Panc1 (cell line): ENCODE results near the gene PERCC1. TPM values are rescaled to one million over a fixed set of nuclear protein-coding genes. Genes with fewer than 3 reads are reported as not detected.

Experiments
- ATAC-seq: fragments of 200-7000 bp; cut with Tn5 transposase; 2 replicates; pipeline ENCODE4 v1.9.1; 2020; ENCODE audit warnings: mild to moderate bottlenecking, moderate library complexity
- BruUV-seq: library from RNA; stranded (reverse); fragments of 400-500 nt; replicated peaks from 2 replicates; lab custom pipeline; 2021; lab: Mats Ljungman, UMichigan
- CTCF ChIA-PET: fragments of 300-600 bp; sonication (Branson Sonifier 250); formaldehyde crosslinking; loops from one replicate; lab custom pipeline; 2022; ENCODE audit warnings: antibody characterized with exemption; lab: Charles Lee
- POLR2A ChIA-PET: fragments of 300-600 bp; sonication (Branson Sonifier 250); formaldehyde crosslinking; loops from one replicate; lab custom pipeline; 2022; ENCODE audit warnings: antibody characterized with exemption; lab: Charles Lee
- DNase-seq: peaks from one replicate; pipeline ENCODE4 v3.0.0-alpha.2; 2010; ENCODE audit warnings: low read depth, low spot score
- H3K27ac ChIP-seq: 2 replicates; pipeline ENCODE4 v1.5.1; 2011; ENCODE audit warnings: mild to moderate bottlenecking, low read length, inconsistent platforms
- H3K27me3 ChIP-seq: fragments of 200-500 bp; sonication (Bioruptor generic); 2 replicates; pipeline ENCODE4 v1.6.0; 2014; ENCODE audit warnings: low read length, inconsistent platforms; ENCODE audit not compliant: control insufficient read depth, insufficient read depth
- H3K36me3 ChIP-seq: fragments of 200-500 bp; sonication (Bioruptor generic); 2 replicates; pipeline ENCODE4 v1.5.1; 2014; ENCODE audit warnings: inconsistent platforms, mild to moderate bottlenecking, low read length, moderate library complexity; ENCODE audit not compliant: control insufficient read depth, insufficient read depth
- H3K4me1 ChIP-seq: 2 replicates; pipeline ENCODE4 v1.5.1; 2011; ENCODE audit warnings: inconsistent platforms, mild to moderate bottlenecking, low read length, moderate library complexity; ENCODE audit not compliant: control insufficient read depth, insufficient read depth
- H3K4me3 ChIP-seq, 2 experiments: 2 replicates each; pipeline ENCODE4 v1.5.1; 2011 to 2012; ENCODE audit warnings: low read depth in 2 of 2, low read length in 2 of 2, mild to moderate bottlenecking in 2 of 2, inconsistent platforms in 1 of 2, moderate library complexity in 1 of 2
- H3K9me3 ChIP-seq: fragments of 200-500 bp; sonication (Bioruptor generic); 2 replicates; pipeline ENCODE4 v1.5.1; 2014; ENCODE audit warnings: low read depth, mild to moderate bottlenecking, inconsistent platforms, low read length, moderate library complexity; ENCODE audit not compliant: control insufficient read depth, insufficient read depth
- CTCF ChIP-seq: fragments of 450-650 bp; IDR thresholded peaks from 2 replicates; pipeline ENCODE4 v1.5.1; 2017; ENCODE audit warnings: mild to moderate bottlenecking
- POLR2AphosphoS5 ChIP-seq: IDR thresholded peaks from 2 replicates; pipeline ENCODE4 v1.6.1; 2012; ENCODE audit warnings: mild to moderate bottlenecking, low read depth, low read length, moderate library complexity
- REST ChIP-seq, 2 experiments: IDR thresholded peaks; 2 replicates each; pipeline ENCODE4 v1.6.1; 2011 to 2012; ENCODE audit warnings: low read depth in 2 of 2, control low read depth in 1 of 2, low read length in 1 of 2, mild to moderate bottlenecking in 1 of 2, moderate library complexity in 1 of 2; ENCODE audit not compliant: insufficient read depth in 1 of 2
- SIN3A ChIP-seq: IDR thresholded peaks from 2 replicates; pipeline ENCODE4 v1.6.1; 2012; ENCODE audit warnings: low read depth, mild to moderate bottlenecking, low read length, moderate library complexity, borderline replicate concordance; ENCODE audit not compliant: insufficient read depth
- TCF7L2 ChIP-seq: IDR thresholded peaks from 2 replicates; pipeline ENCODE4 v1.6.1; 2011; ENCODE audit warnings: mild to moderate bottlenecking, low read depth, low read length, inconsistent platforms
- in situ Hi-C: cut with HindIII; loops from 2 replicates; pipeline ENCODE4 v1.10.0; 2016; ENCODE audit warnings: low sequenced_read_pairs, low pct_unique_long_range_greater_than_20kb
- intact Hi-C: fragments of 100-400 bp; cut with micrococcal nuclease; formaldehyde crosslinking; loops from one replicate; pipeline ENCODE4 v1.10.0; 2022; ENCODE audit not compliant: unreplicated experiment
- total RNA-seq: library from RNA; stranded (reverse); gene quantifications from one replicate; pipeline ENCODE4 v1.2.1, GENCODE V29; 2021; ENCODE audit not compliant: unreplicated experiment

Gene PERCC1
- total RNA-seq, 1 experiment from 2014 or later: not detected

GRCh38 chr16:1453316-1453715 lies 22.4 kb downstream of the PERCC1 start:
- POLR2A ChIA-PET: no interaction called here
- no TSS peak for BruUV-seq
- CTCF ChIA-PET: no interaction called here

GRCh38 chr16:1454561-1454960 lies 23.7 kb downstream of the PERCC1 start:
- ATAC-seq (no peak), DNase-seq (no peak)
- Histone ChIP-seq H3K9me3 (no peaks in the 10 kb centered on the region), H3K27ac (no peak overlapping the region), H3K4me3 (no peak overlapping the region), H3K27me3 (no peaks in the 10 kb centered on the region), H3K4me1 (no peaks in the 10 kb centered on the region), H3K36me3 (no peaks in the 10 kb centered on the region; the same call in 1 of the 2 replicates)
- CTCF ChIA-PET: no interaction called here
- in situ Hi-C loops: no loop called here
- TF ChIP-seq REST (IDR thresholded peaks at IDR 0.05; ENCODE audit: insufficient read depth in 1 of 2, low read depth in 2 of 2, low read length in 1 of 2): no peak
- TF ChIP-seq CTCF: no peak
- no peak for TF ChIP-seq POLR2AphosphoS5
- no TSS peak for BruUV-seq
- POLR2A ChIA-PET: no interaction called here
- intact Hi-C loops: no loop called here

More at GRCh38 chr16:1453316-1453715, 22.4 kb downstream of the PERCC1 start:
- DNase-seq: no peak
- ATAC-seq: no peak
- H3K27ac ChIP-seq: no peak overlapping the region
- no peaks in the 10 kb centered on the region for H3K27me3 ChIP-seq
- H3K4me3 ChIP-seq: no peak overlapping the region
- no peaks in the 10 kb centered on the region for H3K9me3 ChIP-seq
- no peaks in the 10 kb centered on the region; the same call in 1 of the 2 replicates for H3K36me3 ChIP-seq
- TF ChIP-seq REST (IDR thresholded peaks at IDR 0.05; ENCODE audit: insufficient read depth in 1 of 2, low read depth in 2 of 2, low read length in 1 of 2) (no peak), SIN3A (no peak), POLR2AphosphoS5 (no peak), CTCF (no peak), TCF7L2 (no peak)
- in situ Hi-C loops: no loop called here
- intact Hi-C loops: no loop called here
- H3K4me1 ChIP-seq: no peaks in the 10 kb centered on the region
